NCI-H2227 treated with DMSO at 0.1 percent for 48 hours (cell line): ENCODE measurements around the gene ATG9B.

Source experiments
- DNase-seq: peaks from one replicate; lab custom pipeline; 2025; lab: John Stamatoyannopoulos, UW

The ATG9B gene, protein sequence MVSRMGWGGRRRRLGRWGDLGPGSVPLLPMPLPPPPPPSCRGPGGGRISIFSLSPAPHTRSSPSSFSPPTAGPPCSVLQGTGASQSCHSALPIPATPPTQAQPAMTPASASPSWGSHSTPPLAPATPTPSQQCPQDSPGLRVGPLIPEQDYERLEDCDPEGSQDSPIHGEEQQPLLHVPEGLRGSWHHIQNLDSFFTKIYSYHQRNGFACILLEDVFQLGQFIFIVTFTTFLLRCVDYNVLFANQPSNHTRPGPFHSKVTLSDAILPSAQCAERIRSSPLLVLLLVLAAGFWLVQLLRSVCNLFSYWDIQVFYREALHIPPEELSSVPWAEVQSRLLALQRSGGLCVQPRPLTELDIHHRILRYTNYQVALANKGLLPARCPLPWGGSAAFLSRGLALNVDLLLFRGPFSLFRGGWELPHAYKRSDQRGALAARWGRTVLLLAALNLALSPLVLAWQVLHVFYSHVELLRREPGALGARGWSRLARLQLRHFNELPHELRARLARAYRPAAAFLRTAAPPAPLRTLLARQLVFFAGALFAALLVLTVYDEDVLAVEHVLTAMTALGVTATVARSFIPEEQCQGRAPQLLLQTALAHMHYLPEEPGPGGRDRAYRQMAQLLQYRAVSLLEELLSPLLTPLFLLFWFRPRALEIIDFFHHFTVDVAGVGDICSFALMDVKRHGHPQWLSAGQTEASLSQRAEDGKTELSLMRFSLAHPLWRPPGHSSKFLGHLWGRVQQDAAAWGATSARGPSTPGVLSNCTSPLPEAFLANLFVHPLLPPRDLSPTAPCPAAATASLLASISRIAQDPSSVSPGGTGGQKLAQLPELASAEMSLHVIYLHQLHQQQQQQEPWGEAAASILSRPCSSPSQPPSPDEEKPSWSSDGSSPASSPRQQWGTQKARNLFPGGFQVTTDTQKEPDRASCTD

GRCh38 chr7:151024435-151025056 is at the start of gene ATG9B:
ATG9B (minus strand) TSS chr7:151024494; CDS start chr7:151024423, 71 bp downstream.
- no peak for DNase-seq

DNA sequence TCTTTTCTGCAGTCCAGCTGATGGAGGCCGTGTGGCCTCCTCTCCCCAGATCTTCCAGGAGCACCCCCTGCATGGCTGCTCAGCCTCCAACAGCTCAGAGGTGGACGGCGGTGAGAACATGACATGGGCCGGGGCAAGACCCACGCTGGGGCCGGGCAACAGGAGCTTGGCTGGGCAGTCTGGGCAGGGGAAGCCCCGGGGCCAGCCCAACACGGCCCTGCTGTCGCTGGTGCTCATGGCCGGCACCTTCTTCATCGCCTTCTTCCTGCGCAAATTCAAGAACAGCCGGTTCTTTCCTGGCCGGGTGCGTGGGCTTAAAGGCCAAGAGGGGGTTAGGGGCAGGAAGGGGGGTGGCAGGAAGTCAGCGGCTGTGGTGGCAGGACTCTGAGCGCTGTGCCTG is 49.7 kb upstream of the ATG9B start:
- DNase-seq: no peak

- no peak for DNase-seq
Observed at GRCh38 chr7:151071032-151071866, 47.0 kb upstream of the ATG9B start.

DNA sequence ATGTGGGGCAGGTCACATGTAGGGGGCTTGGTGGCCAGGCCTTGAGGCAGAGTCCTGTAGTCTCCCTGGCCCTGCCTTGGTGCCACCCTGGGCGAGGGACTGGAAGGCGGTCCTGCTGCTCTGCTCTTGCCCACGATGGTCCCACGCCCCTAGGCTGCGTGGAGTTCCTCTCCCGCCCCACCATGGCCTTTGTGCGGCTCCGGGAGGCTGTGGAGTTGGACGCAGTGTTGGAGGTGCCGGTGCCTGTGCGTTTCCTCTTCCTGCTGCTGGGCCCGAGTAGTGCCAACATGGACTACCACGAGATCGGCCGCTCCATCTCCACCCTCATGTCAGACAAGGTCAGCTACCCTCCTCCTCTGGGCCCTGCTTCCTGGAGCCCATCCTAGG is 46.3 kb upstream of the ATG9B start:
- DNase-seq: no peak

DNA sequence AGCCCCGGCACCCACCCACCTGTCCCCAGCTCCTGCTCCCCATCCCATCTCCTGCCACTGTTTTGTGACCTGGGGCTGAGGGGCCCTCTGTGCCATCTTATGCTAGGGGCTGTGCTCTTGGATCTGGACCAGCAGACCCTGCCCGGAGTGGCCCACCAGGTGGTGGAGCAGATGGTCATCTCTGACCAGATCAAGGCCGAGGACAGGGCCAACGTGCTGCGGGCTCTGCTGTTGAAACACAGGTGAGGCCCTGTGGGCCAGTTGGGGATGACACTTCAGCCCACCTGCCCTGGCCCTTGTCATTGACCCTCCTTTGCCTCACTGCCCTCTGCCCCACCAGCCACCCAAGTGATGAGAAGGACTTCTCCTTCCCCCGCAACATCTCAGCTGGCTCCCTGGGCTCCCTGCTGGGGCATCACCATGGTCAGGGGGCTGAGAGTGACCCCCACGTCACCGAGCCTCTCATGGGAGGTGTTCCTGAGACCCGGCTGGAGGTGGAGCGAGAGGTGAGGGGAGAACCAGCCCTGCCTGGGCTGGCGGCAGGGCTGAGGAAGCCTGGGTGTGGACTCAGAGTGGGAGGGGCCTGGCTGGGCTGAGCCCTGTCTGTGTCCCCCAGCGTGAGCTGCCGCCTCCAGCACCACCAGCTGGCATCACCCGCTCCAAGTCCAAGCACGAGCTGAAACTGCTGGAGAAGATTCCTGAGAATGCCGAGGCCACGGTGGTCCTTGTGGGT is 45.7 kb upstream of the ATG9B start:
- DNase-seq: no peak

DNA sequence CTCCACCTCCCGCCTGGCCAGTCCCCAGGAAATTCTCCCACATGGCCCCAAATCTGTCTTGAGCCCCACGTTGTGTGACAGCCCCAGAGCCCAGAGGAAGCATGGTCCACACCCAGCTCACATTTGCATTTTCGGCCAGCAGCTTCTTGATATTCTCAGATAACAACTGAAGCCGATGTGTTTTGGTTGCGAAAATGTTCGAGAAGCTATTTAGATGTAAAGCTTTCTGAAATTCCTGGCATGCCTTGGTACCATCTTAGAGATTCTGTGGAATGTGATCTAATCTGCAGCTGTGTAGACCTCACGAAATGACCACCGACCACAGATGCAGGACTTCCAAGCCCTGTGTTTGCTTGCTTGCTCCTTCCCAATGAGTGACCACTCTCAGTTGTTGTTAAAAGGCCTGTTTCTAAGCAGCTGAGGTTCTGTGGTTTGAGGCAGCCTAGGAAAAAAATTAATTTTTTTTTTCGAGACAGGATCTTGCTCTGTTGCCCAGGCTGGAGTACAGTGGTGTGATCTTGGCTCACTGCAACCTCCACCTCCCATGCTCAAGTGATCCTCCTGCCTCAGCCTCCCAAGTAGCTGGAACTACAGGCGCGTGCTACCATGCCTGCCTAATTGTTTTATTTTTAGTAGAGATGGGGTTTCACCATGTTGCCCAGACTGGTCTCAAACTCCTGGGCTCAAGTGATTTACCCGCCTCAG is 43.9 kb upstream of the ATG9B start:
- no peak for DNase-seq

DNA sequence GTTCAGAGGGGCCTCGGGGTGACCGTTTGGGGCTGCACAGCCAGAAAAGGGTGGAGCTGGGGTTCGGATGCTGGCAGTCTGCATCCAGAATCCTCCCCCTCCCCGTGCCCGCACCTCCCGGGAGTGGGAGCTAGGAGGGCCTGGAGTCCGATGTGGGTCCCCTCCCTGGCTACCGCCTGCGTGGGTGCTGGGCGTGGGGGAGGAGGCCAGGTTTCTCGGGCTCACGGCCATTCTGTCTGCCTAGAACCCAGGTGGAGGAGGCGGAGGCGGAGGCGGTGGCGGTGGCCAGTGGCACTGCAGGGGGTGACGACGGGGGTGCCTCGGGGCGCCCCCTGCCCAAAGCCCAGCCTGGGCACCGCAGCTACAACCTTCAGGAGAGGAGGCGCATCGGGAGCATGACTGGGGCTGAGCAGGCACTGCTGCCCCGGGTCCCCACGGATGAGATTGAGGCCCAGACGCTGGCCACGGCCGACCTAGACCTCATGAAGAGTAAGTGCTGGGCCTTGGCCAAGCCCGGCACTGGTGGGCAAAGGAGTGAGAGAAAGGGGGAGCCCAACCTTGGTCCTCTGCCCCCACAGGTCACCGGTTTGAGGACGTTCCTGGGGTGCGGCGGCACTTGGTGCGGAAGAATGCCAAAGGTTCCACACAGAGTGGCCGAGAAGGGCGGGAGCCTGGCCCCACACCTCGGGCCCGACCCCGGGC is 42.1 kb upstream of the ATG9B start:
- DNase-seq: no peak

GRCh38 chr7:151065516-151065915 is 41.2 kb upstream of the ATG9B start:
- no peak for DNase-seq

DNA sequence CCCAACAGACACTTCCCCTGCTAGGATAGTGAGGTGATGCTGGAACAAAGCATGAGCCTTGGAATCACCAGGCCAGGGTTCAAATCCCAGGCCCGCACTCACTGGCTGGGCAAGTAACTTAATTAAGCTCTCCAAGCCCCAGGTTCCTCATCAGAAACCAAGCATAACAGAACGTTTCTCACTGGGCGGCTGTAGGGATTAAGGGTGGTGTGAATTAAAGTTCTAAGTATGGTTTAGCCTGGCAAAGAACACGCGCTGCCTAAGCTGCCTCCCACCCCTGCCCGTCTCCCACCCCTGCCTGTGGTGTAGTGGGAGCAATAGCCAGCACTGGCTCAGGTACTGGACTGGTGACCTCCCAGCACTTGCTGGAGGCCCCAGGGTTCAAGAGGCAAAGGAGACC is 40.7 kb upstream of the ATG9B start:
- DNase-seq: no peak

GRCh38 chr7:151064454-151064853 is 40.2 kb upstream of the ATG9B start:
- no peak for DNase-seq

- DNase-seq: no peak
Observed at GRCh38 chr7:151063212-151063561, 38.9 kb upstream of the ATG9B start.

GRCh38 chr7:151062399-151063211 is 38.3 kb upstream of the ATG9B start:
- peak; percentile 21 for DNase-seq

DNA sequence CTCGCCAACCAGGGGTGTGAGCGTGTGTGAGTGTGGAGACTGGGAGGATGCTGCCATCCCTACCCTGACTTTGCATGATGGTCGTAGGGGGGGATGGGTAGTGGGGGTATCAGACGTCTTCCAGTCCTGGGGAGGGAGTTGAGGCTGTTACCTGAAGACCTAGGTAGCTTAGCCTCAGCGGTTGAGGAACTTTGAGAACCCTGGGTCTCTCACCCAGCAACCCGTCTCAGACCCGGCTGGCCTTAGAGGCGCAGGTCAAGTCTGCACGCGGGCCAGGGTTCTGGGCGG is 37.8 kb upstream of the ATG9B start:
- no peak for DNase-seq

DNA sequence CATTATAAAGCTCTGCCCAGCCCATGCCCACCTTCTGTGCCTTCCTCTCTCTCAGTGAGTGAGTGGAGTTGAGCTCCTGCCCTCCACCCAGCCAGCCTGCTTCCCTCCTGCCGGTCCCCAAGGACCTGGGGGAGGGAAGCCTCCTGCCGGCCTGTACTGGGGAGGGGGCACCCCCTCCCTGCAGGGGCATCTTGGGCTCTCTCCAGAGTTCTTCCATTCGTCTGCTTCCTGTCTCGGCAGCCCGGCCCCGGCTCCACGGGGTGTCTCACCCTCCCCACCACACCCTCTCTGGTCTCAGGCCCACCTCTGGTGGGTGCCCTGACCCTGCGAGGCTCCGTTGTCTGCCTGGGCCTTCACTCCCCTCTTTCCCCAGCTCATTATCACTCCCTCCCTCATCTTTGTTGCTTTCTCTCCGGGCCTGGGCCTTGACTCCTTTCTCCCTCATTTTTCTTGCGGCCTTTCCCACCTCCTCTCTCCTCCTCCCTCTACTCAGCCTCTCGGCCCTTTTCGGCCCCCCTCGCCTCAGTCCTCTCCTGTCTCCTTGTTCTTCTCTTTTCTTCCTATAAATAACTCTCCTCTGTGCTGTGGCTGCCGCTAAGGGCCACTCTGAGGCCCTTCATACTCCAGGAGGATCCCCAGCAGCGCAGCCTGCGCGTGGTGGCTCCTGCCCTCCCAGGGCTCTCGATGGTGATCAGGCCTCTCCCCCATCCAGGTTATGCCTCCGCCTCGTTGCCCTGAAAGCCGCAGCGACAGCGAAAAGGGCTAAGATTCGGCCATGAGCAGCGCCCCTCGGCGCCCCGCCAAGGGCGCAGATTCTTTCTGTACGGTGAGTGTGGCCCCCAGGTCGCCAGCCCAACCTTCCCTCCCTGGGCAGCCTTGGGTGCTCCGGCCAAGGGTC is 37.2 kb upstream of the ATG9B start:
- DNase-seq: no peak

DNA sequence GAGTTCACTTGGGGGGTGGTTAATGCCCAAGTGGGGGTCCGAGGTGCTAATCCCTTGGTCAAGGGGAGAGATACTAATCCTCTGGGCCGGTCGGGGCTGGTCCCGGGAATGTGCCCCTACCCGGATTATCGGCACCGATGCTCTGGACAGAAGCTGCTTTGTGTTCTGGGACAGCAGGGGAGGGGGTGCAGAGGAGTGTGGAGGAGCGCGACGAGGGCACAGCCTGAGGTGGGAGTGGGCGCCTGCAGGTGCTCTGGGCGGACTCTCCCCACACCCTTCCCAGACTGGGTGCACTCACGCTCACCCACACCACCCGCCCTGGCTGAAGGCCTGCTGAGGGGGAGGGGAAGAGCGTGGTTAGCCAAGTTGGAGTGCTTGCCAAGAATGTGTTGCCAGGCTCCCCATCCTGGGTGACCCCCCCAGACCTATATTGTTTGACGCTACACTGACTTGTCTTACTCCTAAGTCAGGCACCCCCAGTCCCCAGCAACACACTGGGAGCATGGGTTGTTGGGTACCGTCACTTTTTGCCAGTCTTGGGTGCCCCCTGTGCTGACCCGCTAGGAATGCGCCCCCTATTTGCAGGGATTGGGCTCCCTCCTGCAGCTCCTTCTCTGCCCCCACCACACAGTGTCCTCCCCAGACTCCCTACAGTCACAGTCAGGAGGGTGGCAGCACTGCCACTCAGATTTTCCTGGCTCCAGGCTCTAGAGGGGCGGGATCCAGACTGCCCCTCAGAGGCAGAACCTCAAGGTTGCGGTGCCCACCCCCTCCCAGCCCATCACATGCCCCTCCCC is 36.3 kb upstream of the ATG9B start:
- no peak for DNase-seq

DNA sequence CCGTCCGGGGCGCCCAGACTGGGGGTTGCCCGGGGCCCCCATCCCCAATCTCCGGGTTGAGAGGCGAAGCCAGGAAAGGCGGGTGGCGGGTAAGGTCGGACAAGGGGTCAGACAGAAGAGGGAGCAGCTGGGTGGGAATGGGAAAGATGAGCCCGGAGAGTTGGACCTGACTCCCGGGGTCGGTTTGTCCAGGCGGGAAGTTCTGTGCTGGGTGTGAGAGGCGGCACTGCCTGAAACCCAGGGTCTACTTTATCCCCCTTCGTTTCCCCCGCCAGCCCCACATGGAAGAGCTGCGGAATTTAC is 35.8 kb upstream of the ATG9B start:
- no peak for DNase-seq

- DNase-seq: peak; percentile 63
Observed at GRCh38 chr7:151059367-151060112, 35.2 kb upstream of the ATG9B start, which contains the start of gene SLC4A2. SLC4A2 (plus strand) TSS chr7:151059589; CDS start chr7:151061988, 2,399 bp downstream.
